Gastrocnemius medialis (tissue), 4 donors: ENCODE data around the gene DYRK1A. TPM values are rescaled to one million over a fixed set of nuclear protein-coding genes. Genes with fewer than 3 reads are reported as not detected.

Experiments
- ATAC-seq, 2 donors: fragments of 150-250 bp; one replicate each; pipeline ENCODE4 v1.9.1; 2016
- DNase-seq, 2 donors: peaks; one replicate each; pipeline ENCODE4 v3.0.0-alpha.2; 2019
- H3K27ac ChIP-seq, 4 donors: fragments of 200-600 bp; sonication (generic); 1 replicate in 1 of 4; 2 replicates in 3 of 4; pipeline ENCODE4 v1.5.1; 2016 to 2018; ENCODE audit warnings: mild to moderate bottlenecking in 2 of 4, moderate library complexity in 1 of 4
- H3K27me3 ChIP-seq, 3 donors: fragments of 200-600 bp; sonication (generic) in 2 of 3; 1 replicate in 1 of 3; 2 replicates in 2 of 3; pipeline versions ENCODE4 v1.5.1 to v1.6.0; 2016 to 2019; ENCODE audit warnings: mild to moderate bottlenecking in 1 of 3, moderate library complexity in 1 of 3
- H3K36me3 ChIP-seq, 2 donors: fragments of 200-600 bp; sonication (generic) in 1 of 2; one replicate each; pipeline ENCODE4 v1.5.1; 2017 to 2018
- H3K4me1 ChIP-seq, 2 donors: fragments of 200-600 bp; sonication (generic) in 1 of 2; one replicate each; pipeline ENCODE4 v1.5.1; 2016 to 2017; ENCODE audit warnings: mild to moderate bottlenecking in 2 of 2
- H3K4me3 ChIP-seq, 4 donors: fragments of 200-600 bp; sonication (generic) in 3 of 4; 1 replicate in 1 of 4; 2 replicates in 3 of 4; pipeline ENCODE4 v1.5.1; 2016 to 2019; ENCODE audit warnings: mild to moderate bottlenecking in 2 of 4
- H3K9me3 ChIP-seq, 3 donors: fragments of 200-600 bp; sonication (generic) in 2 of 3; 1 replicate in 1 of 3; 2 replicates in 2 of 3; pipeline ENCODE4 v1.5.1; 2016 to 2019
- CTCF ChIP-seq, 5 experiments: fragments of 450-650 bp in 3 of 5; fragments of 200-600 bp in 2 of 5; sonication (generic) in 2 of 5; IDR thresholded peaks in 4 of 5; conservative IDR thresholded peaks in 1 of 5; 1 replicate in 4 of 5; 2 replicates in 1 of 5; pipeline ENCODE4 v1.5.1; 2016 to 2019; ENCODE audit warnings: antibody characterized with exemption in 5 of 5, mild to moderate bottlenecking in 3 of 5, moderate library complexity in 3 of 5
- POLR2A ChIP-seq, 2 donors: fragments of 450-650 bp; IDR thresholded peaks; one replicate each; pipeline ENCODE4 v1.6.1; 2017; ENCODE audit warnings: antibody characterized with exemption in 2 of 2, mild to moderate bottlenecking in 2 of 2, moderate library complexity in 2 of 2
- in situ Hi-C, 4 donors: fragments of 200-750 bp; cut with MboI; loops; one replicate each; pipeline versions ENCODE4 v1.15.0 to v1.8.0; 2017; ENCODE audit warnings: low sequenced_read_pairs in 4 of 4
- intact Hi-C: fragments of 100-400 bp; cut with DNase I; formaldehyde crosslinking; loops from one replicate; pipeline ENCODE4 v1.15.1; 2023; ENCODE audit warnings: low total_unique reads
- total RNA-seq, 4 donors: library from RNA; depleted of rRNA; stranded (reverse); fragments of >200 nt; gene quantifications; one replicate each; pipeline versions ENCODE4 v1.1.0 to v1.2.3, GENCODE V29; 2016

The DYRK1A gene
- total RNA-seq, 4 donors from 2014 or later: 81.0 to 115 (median 95.3) TPM

GRCh38 chr21:37383784-37384311 is 17.3 kb downstream of the DYRK1A start:
- intact Hi-C loops: no loop called here
- Histone ChIP-seq H3K4me1 (peaks cover 89 to 92% of the 10 kb centered on the region in 2 donors), H3K4me3 (no peak overlapping the region), H3K27me3 (no peaks in the 10 kb centered on the region), H3K36me3 (no peaks in the 10 kb centered on the region), H3K9me3 (no peaks in the 10 kb centered on the region), H3K27ac (peak overlapping the region in 3 of 4 donors; percentile 1 to 48 (median 38))
- in situ Hi-C loops: no loop called here
- DNase-seq: no peak
- no peak for TF ChIP-seq POLR2A (IDR thresholded peaks at IDR 0.05)
- no peak for TF ChIP-seq CTCF (IDR thresholded peaks at IDR 0.05 in 4 of 5, conservative IDR thresholded peaks at IDR 0.05 in 1 of 5)
- ATAC-seq: no peak

- Histone ChIP-seq H3K36me3 (no peaks in the 10 kb centered on the region), H3K27ac (peak overlapping the region in 3 of 4 donors; percentile 1 to 48 (median 38)), H3K4me3 (no peak overlapping the region), H3K27me3 (no peaks in the 10 kb centered on the region), H3K4me1 (peaks cover 89 to 90% of the 10 kb centered on the region in 2 donors), H3K9me3 (no peaks in the 10 kb centered on the region)
- ATAC-seq (no peak), DNase-seq (no peak)
- intact Hi-C loops (no loop called here), in situ Hi-C loops (no loop called here)
- no peak for TF ChIP-seq CTCF (IDR thresholded peaks at IDR 0.05 in 4 of 5, conservative IDR thresholded peaks at IDR 0.05 in 1 of 5)
These were observed 17.8 kb downstream of the DYRK1A start for GRCh38 chr21:37384416-37384815.

GRCh38 chr21:37385179-37385765 is 18.7 kb downstream of the DYRK1A start:
- no peaks in the 10 kb centered on the region for H3K36me3 ChIP-seq
- in situ Hi-C loops: no loop called here
- H3K4me1 ChIP-seq: peaks cover 86 to 89% of the 10 kb centered on the region in 2 donors
- TF ChIP-seq POLR2A (IDR thresholded peaks at IDR 0.05) (no peak), CTCF (IDR thresholded peaks at IDR 0.05 in 4 of 5, conservative IDR thresholded peaks at IDR 0.05 in 1 of 5) (no peak)
- no peak overlapping the region for H3K4me3 ChIP-seq
- peak overlapping the region; percentile 1 to 54 (median 26) for H3K27ac ChIP-seq
- no peaks in the 10 kb centered on the region for H3K27me3 ChIP-seq
- DNase-seq (no peak), ATAC-seq (no peak)
- intact Hi-C loops: no loop called here
- no peaks in the 10 kb centered on the region for H3K9me3 ChIP-seq

GRCh38 chr21:37386151-37386550 is 19.6 kb downstream of the DYRK1A start:
- in situ Hi-C loops: no loop called here
- peaks cover 83 to 90% of the 10 kb centered on the region in 2 donors for H3K4me1 ChIP-seq

More at GRCh38 chr21:37386151-37386550, 19.6 kb downstream of the DYRK1A start:
- no peak for TF ChIP-seq POLR2A (IDR thresholded peaks at IDR 0.05)
- TF ChIP-seq CTCF (IDR thresholded peaks at IDR 0.05 in 4 of 5, conservative IDR thresholded peaks at IDR 0.05 in 1 of 5): no peak
- no peak for DNase-seq
- Histone ChIP-seq H3K27me3 (no peaks in the 10 kb centered on the region), H3K9me3 (no peaks in the 10 kb centered on the region), H3K27ac (peak overlapping the region; percentile 5 to 54 (median 37)), H3K36me3 (no peaks in the 10 kb centered on the region), H3K4me3 (no peak overlapping the region)
- no peak for ATAC-seq
- intact Hi-C loops: no loop called here
